GM08714 (cell line): ENCODE results near the gene DPH1.

Experiments
- H3K4me3 ChIP-seq: fragments of 200-500 bp; sonication (Bioruptor generic); 2 replicates; pipeline ENCODE4 v1.5.1; 2014; ENCODE audit warnings: mild to moderate bottlenecking, low read length, inconsistent platforms
- ZNF274 ChIP-seq: IDR thresholded peaks from 2 replicates; pipeline ENCODE4 v1.6.1; 2012; ENCODE audit warnings: mild to moderate bottlenecking, low read depth, low read length

Gene DPH1

DNA sequence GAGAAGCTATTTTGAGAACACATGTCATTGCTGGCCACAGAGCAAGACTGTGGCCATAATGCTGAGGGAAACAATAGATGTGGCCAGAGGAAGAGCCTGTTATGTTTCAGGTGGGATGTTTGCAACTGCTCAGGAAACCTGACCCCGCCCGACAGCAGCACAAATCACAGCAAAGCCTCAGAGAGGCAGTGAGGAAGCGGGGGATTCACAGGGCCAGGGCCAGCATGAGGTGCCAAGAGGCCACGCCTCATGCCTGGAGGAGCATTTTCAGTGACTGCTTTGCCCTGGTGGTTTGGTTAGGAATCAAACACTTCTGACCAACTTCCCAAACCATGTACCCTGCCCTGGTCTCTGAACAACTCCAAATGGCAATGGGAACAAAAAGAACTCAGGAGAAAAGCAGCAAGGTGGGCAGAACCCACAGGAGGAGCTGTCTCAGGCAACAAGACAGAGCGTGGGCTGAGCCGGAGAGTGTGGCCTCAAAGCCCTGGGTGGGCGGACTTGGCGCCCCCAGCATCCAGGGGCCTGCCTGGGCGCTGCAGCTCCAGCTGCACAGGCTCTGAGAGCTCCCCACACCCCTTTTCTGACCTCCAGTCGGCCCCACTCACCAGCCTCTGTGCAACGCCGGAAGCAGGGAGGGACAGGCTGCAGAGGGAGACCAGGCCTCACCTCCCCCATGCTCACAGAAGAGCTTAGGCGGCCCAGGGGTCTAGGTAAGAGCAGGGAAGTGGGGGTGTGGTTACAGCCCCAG is 45.6 kb downstream of the DPH1 start:
- TF ChIP-seq ZNF274: no peak
- no peak overlapping the region for H3K4me3 ChIP-seq

DNA sequence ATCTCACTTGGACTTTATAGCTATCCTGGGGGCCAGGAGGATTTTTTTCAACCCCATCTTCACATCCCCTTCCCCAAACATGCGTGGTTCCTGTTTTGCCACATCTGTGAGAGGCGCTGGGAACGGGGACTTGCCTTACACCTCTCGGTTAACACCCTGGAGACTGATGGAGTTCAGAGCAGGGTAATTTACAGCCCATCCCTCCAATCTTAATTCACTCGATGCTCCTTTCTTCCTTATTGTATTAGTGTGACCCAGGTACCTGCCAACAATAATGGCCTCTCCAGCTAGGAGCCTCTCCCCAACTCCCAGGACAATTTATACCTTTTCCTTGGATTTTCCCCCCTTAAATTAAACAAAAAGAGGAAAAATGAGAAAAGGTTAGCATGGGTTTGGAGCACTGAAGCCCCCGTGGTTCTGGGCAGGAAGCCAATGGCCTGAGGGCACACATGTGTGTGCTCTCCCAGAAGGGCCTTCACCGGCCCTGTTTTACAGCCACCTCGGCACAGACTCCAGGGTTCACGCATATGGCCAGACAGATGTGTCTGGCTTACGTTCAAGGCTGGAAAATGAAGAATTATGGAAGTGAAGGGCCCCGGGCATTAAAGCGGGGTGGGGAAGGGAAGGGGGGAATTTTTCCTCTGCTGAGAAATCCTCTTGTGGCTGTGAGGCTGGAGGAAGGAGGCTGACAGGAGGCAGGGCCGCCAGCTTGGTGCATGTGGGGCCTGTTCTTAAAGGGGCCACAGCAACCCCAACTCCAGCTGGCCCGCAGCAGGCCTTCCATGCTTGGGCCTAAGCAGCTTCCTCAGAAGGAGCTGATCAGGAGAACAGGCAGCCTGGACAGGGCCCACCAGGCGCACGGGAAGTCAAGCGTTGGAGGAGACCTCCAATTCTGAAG is 46.4 kb downstream of the DPH1 start:
- no peak overlapping the region for H3K4me3 ChIP-seq
- TF ChIP-seq ZNF274: no peak

DNA sequence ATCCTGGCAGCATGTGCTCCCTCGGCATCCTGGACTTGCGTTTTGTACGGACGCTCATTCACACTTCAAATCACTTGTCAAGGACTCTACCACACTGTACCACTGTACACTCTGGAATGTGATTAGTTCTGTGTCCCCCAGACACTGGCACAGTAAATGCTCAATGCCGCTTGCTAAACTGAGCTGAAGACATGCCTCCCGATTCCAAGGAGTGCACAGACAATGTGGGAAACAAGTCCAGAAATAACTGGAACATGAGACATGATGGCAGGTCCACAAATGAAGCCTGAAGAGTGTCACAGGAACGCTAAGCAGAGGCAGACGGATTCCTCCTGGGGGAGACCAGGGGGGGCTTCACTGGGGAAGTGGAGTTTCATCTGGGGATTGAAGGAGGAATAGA is 47.1 kb downstream of the DPH1 start:
- H3K4me3 ChIP-seq: no peak overlapping the region
- TF ChIP-seq ZNF274: no peak

DNA sequence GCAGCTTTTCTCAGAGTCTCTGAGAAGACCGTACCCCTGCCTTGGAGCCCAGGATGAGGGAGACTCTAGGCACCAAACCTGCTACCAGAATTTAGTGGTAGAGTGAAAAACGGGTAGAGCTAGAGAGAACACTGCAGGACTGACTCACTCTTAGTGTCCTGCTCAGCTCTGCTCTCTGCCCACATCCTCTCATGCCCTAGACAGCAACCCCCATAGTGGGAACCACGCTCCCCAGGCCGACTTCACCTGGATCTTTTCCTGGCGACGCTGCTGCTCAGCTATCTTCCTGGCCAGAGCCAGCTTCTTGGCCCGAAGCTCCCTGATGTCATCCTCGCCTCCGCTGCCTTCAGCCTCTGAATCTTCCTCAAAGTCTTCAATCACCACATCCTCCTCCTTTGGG is 51.6 kb downstream of the DPH1 start:
- TF ChIP-seq ZNF274: no peak
- no peak overlapping the region for H3K4me3 ChIP-seq

DNA sequence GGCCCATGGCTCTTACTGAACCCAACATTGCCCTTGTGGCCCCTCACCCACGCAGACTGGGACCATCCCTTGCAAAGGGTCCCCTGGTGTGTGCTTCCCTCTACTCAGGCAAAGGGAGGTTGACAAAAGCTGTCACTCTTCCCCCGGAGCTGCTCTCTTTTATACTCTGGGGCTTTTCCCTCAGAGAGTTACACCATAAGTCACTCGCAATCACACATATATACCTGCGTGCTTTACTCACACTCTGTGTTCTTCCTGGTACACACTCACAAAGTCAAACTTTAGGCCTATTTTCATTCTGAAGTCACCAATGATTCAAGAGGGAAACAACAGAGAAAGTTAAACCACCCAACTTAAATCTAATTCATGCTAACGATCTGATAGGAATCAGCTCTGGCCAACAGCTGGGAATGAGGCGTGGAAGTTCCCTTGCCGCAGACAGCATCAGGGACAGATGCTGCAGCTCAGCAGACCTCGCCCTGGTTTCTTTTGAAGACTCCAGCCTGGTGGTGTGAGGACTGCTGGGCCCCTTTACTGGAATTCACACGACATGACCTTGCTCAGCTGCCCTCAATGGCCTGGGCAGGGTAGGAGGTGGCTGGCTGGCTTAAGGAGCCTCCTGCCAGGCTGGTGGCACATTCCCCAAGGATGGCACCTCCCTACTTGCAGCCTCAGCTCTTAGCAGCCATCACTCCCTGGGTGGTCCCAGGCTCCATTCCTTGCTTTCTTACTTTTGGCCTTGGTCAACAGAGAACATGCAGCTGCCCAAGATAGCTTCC is 52.2 kb downstream of the DPH1 start:
- no peak overlapping the region for H3K4me3 ChIP-seq
- TF ChIP-seq ZNF274: no peak

DNA sequence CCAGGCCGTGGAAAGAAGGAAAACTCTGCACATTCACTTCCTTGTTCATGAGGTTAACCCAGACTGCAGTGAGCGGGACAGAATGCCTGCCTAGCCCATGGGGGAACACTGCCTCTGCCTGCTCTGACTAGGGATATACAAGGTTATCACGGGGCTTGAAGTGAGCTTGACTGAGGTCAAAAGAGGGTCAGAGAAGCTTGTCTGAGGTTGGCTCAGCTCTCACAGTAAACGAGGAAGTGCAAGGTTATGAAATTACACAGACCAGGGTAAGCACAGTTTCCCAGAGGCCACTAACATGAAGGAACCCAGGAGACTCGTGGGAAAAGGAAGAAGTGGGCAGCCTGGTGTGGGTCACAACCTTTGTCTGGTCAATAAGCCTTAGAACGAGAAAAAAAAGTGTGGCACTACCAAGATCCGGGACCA is 53.7 kb downstream of the DPH1 start:
- no peak for TF ChIP-seq ZNF274
- H3K4me3 ChIP-seq: no peak overlapping the region

DNA sequence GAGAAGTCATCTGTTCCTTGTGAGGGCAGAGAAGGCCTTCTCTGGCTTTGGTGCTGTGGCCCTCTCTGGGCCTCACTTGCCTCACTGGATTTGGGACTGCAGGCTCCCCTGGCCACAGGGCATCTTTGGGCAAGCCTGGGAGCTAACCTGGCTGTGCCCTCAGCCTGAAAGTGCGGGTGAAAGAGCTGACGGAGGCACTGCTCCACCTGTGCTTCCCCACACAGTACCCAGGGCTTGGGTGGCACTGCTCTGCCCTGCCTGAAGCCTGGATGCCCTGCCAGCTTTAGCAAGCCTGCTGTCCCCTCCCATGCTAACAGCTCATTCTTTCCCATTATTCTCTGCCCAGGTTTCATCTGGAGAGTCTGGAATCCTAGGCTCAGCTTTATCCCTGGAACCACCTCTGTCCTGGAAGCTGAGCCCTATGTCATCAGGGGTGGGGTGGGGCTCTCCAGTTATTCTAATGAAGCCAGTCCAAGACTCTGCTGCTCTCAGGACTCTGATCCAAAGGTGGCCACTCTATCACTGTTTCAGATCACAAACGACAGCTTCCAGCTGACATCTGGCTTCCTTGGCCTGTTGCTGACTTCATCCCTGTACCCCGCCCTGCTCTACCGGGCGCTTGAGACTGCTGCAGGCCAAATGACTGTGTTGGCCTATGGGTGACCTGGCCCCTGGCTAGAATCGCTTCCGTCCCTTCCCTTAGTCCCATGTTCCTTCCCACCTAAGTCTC is 54.2 kb downstream of the DPH1 start:
- no peak overlapping the region for H3K4me3 ChIP-seq
- TF ChIP-seq ZNF274: no peak

DNA sequence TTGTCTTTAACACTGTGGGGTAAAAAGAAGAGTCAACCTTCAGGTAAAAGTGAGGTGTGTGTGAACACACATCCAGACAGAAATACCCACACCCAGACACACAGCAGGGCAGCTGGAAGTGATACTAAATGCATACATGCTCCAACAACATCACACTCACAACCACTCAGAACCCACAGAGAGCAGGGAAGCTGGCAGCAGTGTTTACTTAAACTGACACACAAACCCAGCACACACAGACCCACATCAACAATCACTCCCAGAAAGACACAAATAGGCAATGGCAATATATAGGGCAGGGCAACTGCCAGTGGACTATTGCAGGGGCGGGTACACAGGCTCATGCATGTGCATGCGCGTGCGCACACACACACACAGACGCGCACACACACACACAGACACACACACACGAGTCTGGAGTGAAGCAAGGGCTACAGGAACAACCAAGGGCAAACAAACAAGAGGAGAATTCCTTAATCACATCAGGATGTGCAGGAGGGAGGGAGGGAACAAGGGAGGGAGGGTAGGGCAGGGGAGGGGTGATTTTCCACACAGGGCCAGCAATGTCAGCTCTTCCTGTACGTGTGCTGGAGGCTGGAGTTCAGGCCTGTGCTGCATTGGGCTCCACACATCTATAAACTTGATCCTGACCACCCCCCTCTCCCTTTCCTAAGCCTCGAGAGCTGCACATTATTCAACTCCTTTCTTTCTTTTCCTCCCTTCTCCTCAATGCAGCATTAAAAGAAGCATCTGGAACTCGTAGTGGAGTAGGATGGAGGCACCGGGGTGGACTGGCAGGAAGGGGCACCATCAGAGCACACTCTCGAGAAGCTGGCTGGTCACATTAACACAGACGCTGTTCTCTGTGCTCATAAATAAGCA is 55.1 kb downstream of the DPH1 start:
- TF ChIP-seq ZNF274: no peak
- no peak overlapping the region for H3K4me3 ChIP-seq

DNA sequence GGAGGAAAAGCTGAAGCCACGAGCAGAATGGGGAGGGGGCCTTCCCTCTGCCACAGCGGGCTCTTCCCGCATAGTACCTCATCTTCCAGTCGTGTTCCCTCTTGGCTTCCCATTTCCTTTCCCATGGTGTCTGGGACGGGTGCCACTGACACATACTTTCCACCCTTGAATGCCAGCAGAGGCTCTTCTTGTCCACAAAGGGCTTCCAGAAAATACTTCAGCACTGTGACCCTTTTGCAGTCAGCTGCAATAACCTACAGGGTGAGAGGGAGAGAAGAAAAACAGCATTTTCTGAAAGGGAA is 55.6 kb downstream of the DPH1 start:
- H3K4me3 ChIP-seq: no peak overlapping the region
- TF ChIP-seq ZNF274: no peak

DNA sequence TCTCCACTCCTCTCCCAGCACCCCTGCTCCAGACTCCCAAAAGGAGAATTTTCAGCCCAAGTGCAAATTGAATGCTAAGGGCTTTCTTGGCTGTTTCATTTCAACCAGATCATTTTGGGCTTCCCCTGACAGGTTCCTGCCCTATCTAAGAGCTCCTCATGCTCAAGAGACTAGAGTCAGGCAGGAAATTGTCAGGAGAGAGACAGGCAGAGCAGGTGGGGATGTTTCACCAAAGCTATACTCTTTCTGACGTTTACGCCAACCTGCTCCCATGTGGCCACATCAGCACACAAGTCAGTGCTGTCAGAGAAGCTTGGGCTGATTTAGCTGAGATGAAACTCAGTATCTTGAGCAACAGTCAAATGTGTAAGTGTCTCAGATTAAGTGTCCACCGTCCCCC is 56.4 kb downstream of the DPH1 start:
- TF ChIP-seq ZNF274: no peak
- H3K4me3 ChIP-seq: no peak overlapping the region

DNA sequence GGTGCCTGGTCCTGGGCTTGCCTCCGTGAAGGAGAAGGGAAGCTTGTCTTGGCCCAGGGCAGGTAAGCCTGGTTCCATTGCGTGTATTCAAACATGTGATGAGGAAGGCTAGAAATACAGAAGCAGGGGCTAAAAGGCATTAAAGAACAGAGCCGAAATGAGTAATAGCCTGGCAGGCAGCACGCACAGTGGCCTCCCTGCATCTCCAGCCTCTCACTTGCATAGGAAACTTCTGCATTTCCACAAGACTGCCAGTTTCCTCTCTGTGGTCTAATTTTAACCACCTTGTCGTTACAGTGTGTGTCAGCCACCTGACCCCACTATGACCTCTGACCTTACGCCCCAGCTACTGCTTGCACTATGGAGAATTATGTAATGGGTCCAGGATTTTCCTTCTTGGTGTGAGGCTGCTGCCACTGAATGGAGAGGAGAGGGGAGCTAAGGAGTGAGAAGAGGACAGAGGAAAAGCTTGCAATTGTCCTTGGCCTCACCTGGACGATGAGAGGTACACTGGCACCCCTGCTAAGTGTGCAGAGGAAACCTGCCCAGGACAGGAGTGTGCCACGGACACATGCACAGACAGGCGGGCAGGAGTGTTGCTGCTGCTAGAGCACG is 57.8 kb downstream of the DPH1 start:
- no peak overlapping the region; the same call in 1 of the 2 replicates for H3K4me3 ChIP-seq
- TF ChIP-seq ZNF274: no peak

DNA sequence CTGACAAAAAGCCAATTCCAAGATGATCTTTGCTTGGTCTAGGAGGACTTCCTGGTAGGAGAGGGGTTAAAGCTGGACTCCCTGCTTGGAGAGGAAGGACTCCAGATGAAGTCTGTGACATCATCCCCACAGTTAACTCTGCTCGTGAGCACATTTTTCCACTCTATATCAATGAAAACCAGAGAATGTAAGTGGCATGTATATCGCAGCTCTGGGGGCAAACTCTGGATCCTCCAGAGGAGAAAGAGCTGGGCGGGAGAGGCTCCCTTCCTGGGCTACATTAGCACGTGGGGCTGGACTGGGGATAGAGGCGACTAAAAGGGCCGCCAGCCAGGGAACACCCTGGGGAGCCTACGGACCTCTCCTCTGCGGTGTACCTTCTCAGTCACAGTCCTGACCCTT is 59.1 kb downstream of the DPH1 start:
- no peak for TF ChIP-seq ZNF274
- H3K4me3 ChIP-seq: peak overlapping the region; percentile 35; the same call in 1 of the 2 replicates
